HepG2 (cell line): ENCODE results near the gene SLC27A1. TPM values are rescaled to one million over a fixed set of nuclear protein-coding genes. Genes with fewer than 3 reads are reported as not detected.
A peak's percentile ranks its signal among the peaks of the same experiment; 100 is the strongest.

Experiments
- ELF1 ChIP-seq: sonication (generic); formaldehyde crosslinking; IDR thresholded peaks from 2 replicates; pipeline ENCODE4 v1.4.0; 2020; ENCODE audit warnings: missing genetic modification reagents
- IKZF5 ChIP-seq: IDR thresholded peaks from 2 replicates; pipeline ENCODE4 v1.6.1; 2018; ENCODE audit warnings: missing genetic modification reagents, mild to moderate bottlenecking, missing compliant biosample characterization
- IRF9 ChIP-seq: sonication (generic); formaldehyde crosslinking; IDR thresholded peaks from 2 replicates; pipeline ENCODE4 v1.8.0; 2022; ENCODE audit warnings: missing genetic modification reagents, mild to moderate bottlenecking, borderline replicate concordance
- MYC ChIP-seq: sonication (generic); formaldehyde crosslinking; IDR thresholded peaks from 2 replicates; pipeline ENCODE4 v1.9.0; 2021; ENCODE audit warnings: missing genetic modification reagents, borderline replicate concordance
- NFAT5 ChIP-seq: sonication (generic); formaldehyde crosslinking; IDR thresholded peaks from 2 replicates; pipeline ENCODE4 v1.4.0; 2020; ENCODE audit warnings: missing genetic modification reagents
- SRSF9 ChIP-seq: fragments of 200-400 bp; formaldehyde crosslinking; IDR thresholded peaks from 2 replicates; pipeline ENCODE4 v1.6.1; 2018; ENCODE audit warnings: borderline replicate concordance, mild to moderate bottlenecking, low read depth, low read length; ENCODE audit not compliant: insufficient read depth, poor library complexity, severe bottlenecking
- ZBTB40 ChIP-seq, 2 experiments: fragments of 450-650 bp in 1 of 2; sonication (generic) in 1 of 2; formaldehyde crosslinking in 1 of 2; IDR thresholded peaks; 2 replicates each; pipeline versions ENCODE4 v1.6.1 to v1.8.0; 2016 to 2022; ENCODE audit warnings: antibody characterized with exemption in 1 of 2, mild to moderate bottlenecking in 1 of 2, missing genetic modification reagents in 1 of 2
- ZNF205 ChIP-seq: IDR thresholded peaks from 2 replicates; pipeline ENCODE4 v1.6.1; 2018; ENCODE audit warnings: missing biosample characterization, missing genetic modification reagents
- ZNF788 ChIP-seq: sonication (generic); formaldehyde crosslinking; IDR thresholded peaks from 2 replicates; pipeline ENCODE4 v1.5.0; 2020; ENCODE audit warnings: mild to moderate bottlenecking, missing genetic modification reagents, borderline replicate concordance
- polyA plus RNA-seq, 8 experiments: library from polyadenylated mRNA; depleted of rRNA in 3 of 8; stranded (reverse) in 7 of 8; unstranded in 1 of 8; fragments of >200 nt; fragmentation: Illumina TruSeq in 4 of 8; extraction: Trizol in 4 of 8; gene quantifications; 2 replicates each; pipeline versions ENCODE4 v1.2.1 to v1.2.3, GENCODE V29; 2011 to 2016; ENCODE audit warnings: low read depth in 4 of 8, missing spikeins in 1 of 8, mixed read lengths in 1 of 8; ENCODE audit not compliant: insufficient read depth in 1 of 8
- total RNA-seq, 5 experiments: library from RNA; depleted of rRNA; stranded (reverse); fragments of >200 nt; fragmentation: Illumina TruSeq; extraction: Trizol; gene quantifications; 2 replicates each; pipeline ENCODE4 v1.2.3, GENCODE V29; 2016; ENCODE audit warnings: low read depth in 1 of 5

The SLC27A1 gene
- total and polyA plus RNA-seq, 2 of the 13 experiments (the other 11 are each of a cell fraction or from before 2014, with no cell fraction given) = 4.1 to 8.8 TPM

GRCh38 chr19:17499648-17500446 lies 29.5 kb downstream of the SLC27A1 start (continued):
- TF ChIP-seq ZBTB40 (IDR thresholded peaks at IDR 0.05) (no peak), ZBTB40 (CRISPR knock-in tag; IDR thresholded peaks at IDR 0.05) (no peak), ZNF205 (no peak), IKZF5 (CRISPR knock-in tag) (0 out of 2 replicates have a peak, but pooled peaks have one; percentile 20), NFAT5 (CRISPR knock-in tag) (no peak), MYC (CRISPR knock-in tag) (peak; percentile 15; the same call in 1 of the 2 replicates), ZNF788 (CRISPR knock-in tag) (0 out of 2 replicates have a peak, but pooled peaks have one; percentile 21), IRF9 (CRISPR knock-in tag) (0 out of 2 replicates have a peak, but pooled peaks have one; percentile 27), ELF1 (CRISPR knock-in tag) (peak; percentile 60), SRSF9 (no peak)
